GM19455 (cell line): Measurements from ENCODE around the gene SH3PXD2B.
A peak's percentile ranks its signal among the peaks of the same experiment; 100 is the strongest.
"Not testable (repeated sequence)": the region's sequence is repeated elsewhere in the genome, so short reads cannot be mapped to it uniquely, and the experiment has no call there.

Experiments used
- ATAC-seq: cut with Tn5 transposase; IDR thresholded peaks from one replicate; pipeline ENCODE4 v1.9.1; 2021; ENCODE audit not compliant: unreplicated experiment

SH3PXD2B gene

GRCh38 chr5:172373680-172374079, 80.6 kb downstream of the SH3PXD2B start:
- ATAC-seq, result no peak

- no peak for ATAC-seq
Observed at GRCh38 chr5:172371684-172372083, 82.6 kb downstream of the SH3PXD2B start.

GRCh38 chr5:172370648-172371545, 83.4 kb downstream of the SH3PXD2B start:
- no peak for ATAC-seq

DNA sequence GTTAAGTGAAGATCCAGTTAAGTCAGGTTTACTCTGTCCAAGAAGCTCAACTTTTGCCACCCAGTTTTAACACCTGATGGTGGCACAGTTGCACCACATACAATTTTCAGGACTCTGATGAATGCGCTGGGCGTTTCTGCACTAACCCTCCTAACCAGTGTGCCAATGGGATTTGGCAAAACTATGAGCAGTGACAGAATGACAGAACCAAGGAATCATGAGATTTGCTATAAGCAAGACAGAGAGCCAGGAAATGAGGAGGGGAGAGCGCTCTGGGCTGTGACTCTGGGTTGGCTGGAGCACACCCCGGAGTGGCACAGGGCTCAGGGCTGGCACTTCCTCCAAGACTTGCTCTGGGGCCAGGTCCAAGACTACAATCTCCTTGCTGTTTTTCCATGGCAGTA, 84.1 kb downstream of the SH3PXD2B start:
- no peak for ATAC-seq

DNA sequence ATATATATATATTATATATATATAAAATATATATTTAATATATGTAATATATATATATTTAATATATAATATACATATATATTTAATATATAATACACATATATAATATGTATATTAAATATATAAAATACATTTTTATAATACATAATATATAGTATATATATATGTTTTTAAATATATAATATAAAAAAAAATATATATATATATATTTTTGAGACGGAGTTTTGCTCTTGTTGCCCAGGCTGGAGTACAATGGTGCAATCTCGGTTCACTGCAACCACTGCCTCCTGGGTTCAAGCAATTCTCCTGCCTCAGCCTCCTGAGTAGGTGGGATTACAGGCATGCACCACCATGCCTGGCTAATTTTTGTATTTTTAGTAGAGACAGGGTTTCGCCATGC, 85.6 kb downstream of the SH3PXD2B start:
- not testable (repeated sequence) for ATAC-seq

GRCh38 chr5:172365948-172366608, 88.2 kb downstream of the SH3PXD2B start:
- ATAC-seq, result no peak

DNA sequence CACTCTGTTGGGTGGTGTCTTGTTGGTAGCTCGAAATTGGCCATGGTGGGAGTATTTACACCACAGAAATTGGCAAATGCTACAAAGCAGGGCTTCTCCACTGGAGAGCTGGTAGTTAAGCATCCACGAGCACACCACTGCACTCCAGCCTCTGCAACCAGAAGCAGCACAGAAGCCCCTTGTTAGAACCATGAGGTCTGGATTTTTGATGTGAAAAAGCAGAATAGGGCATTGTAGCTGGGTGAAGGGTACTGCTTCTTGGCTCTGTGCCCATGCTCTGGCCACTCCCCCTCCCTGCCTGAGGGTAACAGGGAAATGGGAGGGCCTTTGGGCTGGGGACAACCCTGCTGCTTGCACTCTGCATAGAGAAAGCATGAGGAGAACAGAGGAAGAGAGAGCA, 89.6 kb downstream of the SH3PXD2B start:
- no peak for ATAC-seq

DNA sequence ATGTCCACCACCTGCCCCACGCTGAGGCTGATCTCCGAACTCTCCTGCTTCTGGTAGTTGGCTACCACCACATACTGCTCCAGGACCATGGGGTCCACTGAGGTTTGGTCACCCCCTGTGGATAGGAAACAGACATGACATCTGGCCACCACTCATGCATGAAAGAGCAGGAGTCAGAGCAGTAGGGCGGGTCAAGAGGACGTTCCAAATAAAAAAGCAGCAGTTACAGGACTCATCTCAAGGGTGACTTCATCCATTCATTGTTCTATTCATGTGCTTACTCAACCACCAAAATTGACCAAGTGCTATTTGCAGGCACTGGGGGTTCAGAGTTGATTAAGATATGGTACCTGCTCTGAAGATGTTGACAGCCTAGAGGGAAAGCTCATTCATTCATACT, 91.6 kb downstream of the SH3PXD2B start:
- no peak for ATAC-seq

DNA sequence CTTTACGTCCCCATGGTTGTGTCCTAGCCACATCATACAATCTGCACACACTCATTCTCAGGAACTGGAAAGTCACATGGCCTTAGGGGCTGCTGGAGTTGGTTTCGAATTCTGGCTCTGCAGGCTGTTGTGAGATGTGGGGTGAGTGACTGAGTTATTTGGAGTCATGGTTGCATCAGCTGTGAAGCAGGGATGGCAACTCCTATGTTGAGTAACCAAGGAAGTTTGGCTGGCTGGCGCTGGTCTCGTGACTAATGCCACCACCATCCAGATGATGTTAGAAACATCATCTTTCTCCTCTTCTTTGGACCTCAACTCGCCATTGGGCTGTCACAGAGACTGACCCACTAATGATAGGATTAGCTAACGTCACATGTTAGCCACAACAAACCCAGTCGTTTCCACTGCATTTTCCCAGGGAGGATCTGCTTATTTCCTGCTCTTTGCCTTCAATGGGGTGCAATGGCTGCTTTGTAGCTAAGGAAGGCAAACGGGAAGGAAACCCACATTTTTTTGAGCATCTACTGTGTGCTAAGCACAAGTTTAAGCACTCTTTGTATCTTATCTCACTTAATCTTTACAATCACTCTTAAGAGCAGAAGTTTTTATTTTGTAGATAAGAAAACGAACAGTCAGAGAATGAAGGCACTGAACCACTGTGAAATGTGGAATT, 92.6 kb downstream of the SH3PXD2B start:
- ATAC-seq, result peak; percentile 48

DNA sequence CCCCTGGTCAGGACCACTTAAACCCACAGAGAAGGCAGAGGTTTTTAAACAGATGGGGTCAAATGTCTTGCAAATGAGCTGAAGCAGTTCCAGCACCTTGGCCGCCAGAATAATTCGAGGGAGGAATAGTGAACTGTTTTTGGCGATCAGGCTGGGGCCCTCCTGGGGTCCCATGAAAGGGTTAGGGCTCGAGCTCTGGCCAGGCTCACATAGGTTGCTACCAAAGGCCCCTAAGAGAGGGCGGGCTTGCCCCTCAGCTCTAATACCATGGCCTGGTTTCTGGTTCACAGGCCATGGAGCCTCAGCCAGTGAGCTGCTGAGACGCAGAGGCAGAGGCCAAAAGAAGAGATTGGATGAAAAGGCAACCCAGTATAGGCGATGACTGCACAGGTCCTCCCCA, 96.0 kb downstream of the SH3PXD2B start:
- ATAC-seq, result no peak

DNA sequence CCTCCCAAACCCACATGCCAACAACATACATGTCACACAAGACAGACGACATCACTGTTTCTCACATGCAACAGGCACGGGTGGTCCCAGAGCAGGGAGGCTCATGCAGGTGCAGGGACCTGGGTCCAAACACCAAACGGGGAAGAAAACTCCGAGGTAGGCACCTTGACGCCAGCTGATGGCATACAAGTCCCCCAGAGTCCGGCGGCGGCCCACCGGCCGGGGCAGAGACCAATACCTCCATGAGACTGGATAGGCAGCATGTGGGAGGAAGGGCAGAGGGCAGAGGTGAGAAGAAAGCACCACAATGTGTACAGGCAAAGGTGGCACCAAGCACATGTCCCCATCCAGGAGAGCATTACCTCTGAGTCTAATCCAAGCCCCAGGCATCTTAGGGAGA, 97.8 kb downstream of the SH3PXD2B start:
- no peak for ATAC-seq

DNA sequence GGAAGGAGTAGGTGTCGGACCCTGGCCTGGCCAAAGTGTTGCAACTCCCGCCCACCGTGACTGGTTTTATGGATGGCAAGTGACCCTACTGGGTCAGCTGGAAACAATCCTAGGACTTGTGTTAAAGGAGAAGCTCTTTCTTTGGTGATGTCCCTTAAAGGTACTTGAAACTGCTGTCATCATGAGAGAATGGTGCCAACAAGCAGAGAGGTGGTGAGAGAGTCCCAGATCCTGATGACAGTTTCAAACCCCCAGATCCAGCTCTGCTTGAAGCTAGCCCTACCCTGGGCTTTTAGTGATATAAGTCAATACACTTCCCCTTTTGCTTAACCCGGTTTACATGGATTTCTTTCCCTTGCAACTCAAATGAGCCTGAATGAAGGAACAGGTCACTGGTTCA, 98.3 kb downstream of the SH3PXD2B start:
- ATAC-seq, result no peak

DNA sequence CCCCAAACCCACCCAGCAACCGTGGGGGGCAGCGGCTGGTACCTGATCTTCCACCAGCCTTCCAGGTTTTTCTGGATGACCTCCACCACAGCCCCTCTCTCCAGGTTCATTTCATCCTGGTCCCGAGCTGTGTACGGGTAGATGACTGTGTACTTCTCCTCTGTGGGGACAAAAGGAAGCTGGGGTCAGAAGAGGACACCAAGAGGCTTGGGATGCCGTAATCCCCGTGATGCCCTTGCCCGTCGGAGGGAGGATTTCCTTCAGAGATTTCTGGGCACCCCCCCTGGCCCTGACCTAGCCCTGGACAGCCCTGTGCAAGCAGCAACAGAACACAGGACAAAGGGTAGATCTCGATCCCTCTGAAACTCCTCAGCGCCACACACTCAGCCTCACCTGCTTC, 100.5 kb downstream of the SH3PXD2B start:
- no peak for ATAC-seq

DNA sequence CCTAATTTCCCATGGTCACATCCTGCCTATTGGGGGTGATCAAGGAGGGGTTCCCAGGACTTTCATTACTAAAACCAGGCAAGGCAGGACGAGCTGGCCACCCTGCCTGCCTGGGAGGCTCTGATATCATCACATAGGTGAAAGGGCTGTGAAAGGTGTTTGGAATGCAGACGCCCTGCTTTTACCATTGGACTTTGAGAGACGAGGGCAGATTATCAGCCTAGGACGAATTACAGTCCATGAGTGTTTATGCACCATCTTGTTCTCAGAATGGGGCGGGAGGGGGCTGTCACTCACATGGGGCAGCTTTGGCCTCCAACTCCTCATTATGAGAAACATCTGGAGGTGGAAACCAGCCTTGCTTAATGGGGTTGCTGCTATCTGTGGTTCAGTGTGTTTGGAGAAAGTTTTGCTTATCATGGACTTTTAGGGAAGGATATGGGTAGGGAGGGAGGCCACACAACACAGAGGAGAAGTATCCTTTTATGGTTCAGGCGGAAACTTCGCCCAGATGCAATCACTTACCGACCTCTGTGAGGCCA, 101.0 kb downstream of the SH3PXD2B start:
- ATAC-seq, result no peak

GRCh38 chr5:172352526-172352925, 101.8 kb downstream of the SH3PXD2B start:
- ATAC-seq, result not testable (repeated sequence)

- no peak for ATAC-seq
Observed at GRCh38 chr5:172351240-172351778, 103.0 kb downstream of the SH3PXD2B start.

- no peak for ATAC-seq
Observed at GRCh38 chr5:172350212-172351181, 103.8 kb downstream of the SH3PXD2B start.

GRCh38 chr5:172348733-172349132, 105.6 kb downstream of the SH3PXD2B start:
- not testable (repeated sequence) for ATAC-seq

- ATAC-seq, result no peak
Observed at GRCh38 chr5:172348084-172348483, 106.2 kb downstream of the SH3PXD2B start.

GRCh38 chr5:172347496-172348052, 106.8 kb downstream of the SH3PXD2B start:
- no peak for ATAC-seq
